SK-N-SH (cell line): ENCODE data around the gene ZGPAT. TPM values are rescaled to one million over a fixed set of nuclear protein-coding genes. Genes with fewer than 3 reads are reported as not detected.

ENCODE experiments used
- CTCF ChIA-PET: fragments of 300-600, 350-600 bp; formaldehyde crosslinking; extraction: SDS; loops from one replicate; lab custom pipeline; 2021; lab: Yijun Ruan, JAX
- POLR2A ChIA-PET: fragments of 350-600 bp; sonication (Branson Sonifier 250); formaldehyde crosslinking; extraction: SDS; loops from one replicate; lab custom pipeline; 2020; ENCODE audit warnings: antibody characterized with exemption, inconsistent platforms; lab: Yijun Ruan, JAX
- DNase-seq: peaks from one replicate; pipeline ENCODE4 v3.0.0; 2012
- H2AFZ ChIP-seq: fragments of 200-600 bp; sonication (generic); 2 replicates; pipeline ENCODE4 v1.8.1; 2016; ENCODE audit warnings: antibody characterized with exemption, mild to moderate bottlenecking, low read depth
- H3F3A ChIP-seq: fragments of 200-600 bp; sonication (generic); replicated peaks from 2 replicates; pipeline ENCODE3; 2016; ENCODE audit warnings: antibody characterized with exemption, mild to moderate bottlenecking; ENCODE audit not compliant: insufficient read depth
- H3K27ac ChIP-seq, 2 experiments: fragments of 200-500 bp in 1 of 2; fragments of 200-600 bp in 1 of 2; sonication (Bioruptor generic) in 1 of 2; sonication (generic), shearing (Covaris generic) in 1 of 2; 2 replicates each; pipeline versions ENCODE4 v1.5.1 to v1.6.1; 2014 to 2016; ENCODE audit warnings: low read depth in 2 of 2, inconsistent platforms in 1 of 2, low read length in 1 of 2, mild to moderate bottlenecking in 1 of 2, mixed read lengths in 1 of 2
- H3K27me3 ChIP-seq: fragments of 200-600 bp; sonication (generic), shearing (Covaris generic); 2 replicates; pipeline ENCODE4 v1.6.1; 2016; ENCODE audit warnings: mixed run types; ENCODE audit not compliant: insufficient read depth
- H3K36me3 ChIP-seq, 2 experiments: fragments of 200-500 bp in 1 of 2; fragments of 200-600 bp in 1 of 2; sonication (Bioruptor generic) in 1 of 2; sonication (generic) in 1 of 2; replicated peaks in 1 of 2; 2 replicates each; pipeline versions ENCODE3 to v1.5.1; 2014 to 2016; ENCODE audit warnings: low read length in 1 of 2, mild to moderate bottlenecking in 1 of 2; ENCODE audit not compliant: insufficient read depth in 2 of 2, control insufficient read depth in 1 of 2
- H3K4me1 ChIP-seq, 2 experiments: fragments of 200-500 bp in 1 of 2; fragments of 200-600 bp in 1 of 2; sonication (Bioruptor generic) in 1 of 2; sonication (generic), shearing (Covaris generic) in 1 of 2; 2 replicates each; pipeline versions ENCODE4 v1.5.1 to v1.6.1; 2014 to 2016; ENCODE audit warnings: low read depth in 1 of 2, low read length in 1 of 2, mixed run types in 1 of 2; ENCODE audit not compliant: insufficient read depth in 2 of 2, control insufficient read depth in 1 of 2
- H3K4me2 ChIP-seq: fragments of 200-600 bp; sonication (generic), shearing (Covaris generic); 2 replicates; pipeline ENCODE4 v1.6.1; 2017; ENCODE audit warnings: mixed run types
- H3K4me3 ChIP-seq, 2 experiments: fragments of 200-500 bp in 1 of 2; fragments of 200-600 bp in 1 of 2; sonication (Bioruptor generic) in 1 of 2; sonication (generic), shearing (Covaris generic) in 1 of 2; 2 replicates each; pipeline versions ENCODE4 v1.5.1 to v1.8.1; 2014 to 2016; ENCODE audit warnings: low read depth in 2 of 2, inconsistent platforms in 1 of 2, low read length in 1 of 2, mild to moderate bottlenecking in 1 of 2, mixed read lengths in 1 of 2, moderate library complexity in 1 of 2
- H3K79me2 ChIP-seq: fragments of 200-600 bp; sonication (generic); 2 replicates; pipeline ENCODE4 v1.8.1; 2017; ENCODE audit warnings: mild to moderate bottlenecking; ENCODE audit not compliant: insufficient read depth
- H3K9ac ChIP-seq: fragments of 200-600 bp; sonication (generic); 2 replicates; pipeline ENCODE4 v1.6.1; 2017; ENCODE audit warnings: mixed run types
- H3K9me2 ChIP-seq: fragments of 200-600 bp; sonication (generic); 2 replicates; pipeline ENCODE4 v1.6.1; 2017; ENCODE audit warnings: mixed run types
- H3K9me3 ChIP-seq: fragments of 200-600 bp; sonication (generic); 2 replicates; pipeline ENCODE4 v1.6.1; 2017; ENCODE audit warnings: mixed run types, mild to moderate bottlenecking, moderate library complexity
- H4K20me1 ChIP-seq: fragments of 200-600 bp; sonication (generic); 2 replicates; pipeline ENCODE4 v1.6.1; 2017; ENCODE audit warnings: mild to moderate bottlenecking, mixed run types; ENCODE audit not compliant: insufficient read depth
- CHD2 ChIP-seq: fragments of 150-350 bp; IDR thresholded peaks from 2 replicates; pipeline ENCODE4 v1.6.1; 2018; ENCODE audit warnings: low read length; ENCODE audit not compliant: partially characterized antibody
- CTCF ChIP-seq: fragments of 200-600 bp; sonication (generic); IDR thresholded peaks from 2 replicates; pipeline ENCODE4 v1.6.1; 2017; ENCODE audit warnings: antibody characterized with exemption, mild to moderate bottlenecking, moderate library complexity
- ELF1 ChIP-seq: IDR thresholded peaks from 2 replicates; pipeline ENCODE4 v1.4.0; 2012
- EZH2phosphoT487 ChIP-seq: fragments of 200-600 bp; sonication (generic); IDR thresholded peaks from 2 replicates; pipeline ENCODE4 v1.6.1; 2017; ENCODE audit warnings: low read depth, mixed run types, mild to moderate bottlenecking, antibody characterized with exemption, moderate library complexity, borderline replicate concordance
- FOSL2 ChIP-seq: IDR thresholded peaks from 2 replicates; pipeline ENCODE4 v1.4.0; 2012; ENCODE audit warnings: low read depth, mild to moderate bottlenecking, moderate library complexity, borderline replicate concordance
- FOXJ3 ChIP-seq: sonication (generic); formaldehyde crosslinking; IDR thresholded peaks from 2 replicates; pipeline ENCODE4 v1.5.1; 2020; ENCODE audit warnings: mild to moderate bottlenecking, missing genetic modification reagents
- FOXM1 ChIP-seq: IDR thresholded peaks from 2 replicates; pipeline ENCODE4 v1.4.0; 2012; ENCODE audit warnings: low read depth, mild to moderate bottlenecking
- GATA2 ChIP-seq: sonication (generic); formaldehyde crosslinking; IDR thresholded peaks from 2 replicates; pipeline ENCODE4 v1.5.0; 2020; ENCODE audit warnings: mild to moderate bottlenecking, missing genetic modification reagents
- JUND ChIP-seq: IDR thresholded peaks from 2 replicates; pipeline ENCODE4 v1.4.0; 2012
- MXI1 ChIP-seq: IDR thresholded peaks from 2 replicates; pipeline ENCODE4 v1.6.1; 2012; ENCODE audit warnings: mild to moderate bottlenecking, low read depth, low read length, improper control_type of control experiment
- NRF1 ChIP-seq: IDR thresholded peaks from 2 replicates; pipeline ENCODE4 v1.6.1; 2012; ENCODE audit warnings: low read depth, mild to moderate bottlenecking, low read length
- POLR2AphosphoS5 ChIP-seq: IDR thresholded peaks from 2 replicates; pipeline ENCODE4 v1.6.1; 2012; ENCODE audit warnings: low read depth, low read length
- RFX5 ChIP-seq: IDR thresholded peaks from 2 replicates; pipeline ENCODE4 v1.6.1; 2012; ENCODE audit warnings: mild to moderate bottlenecking, improper control_type of control experiment, low read length
- RXRA ChIP-seq: IDR thresholded peaks from 2 replicates; pipeline ENCODE4 v1.4.0; 2012; ENCODE audit warnings: low read depth, mild to moderate bottlenecking, borderline replicate concordance
- TAF1 ChIP-seq: IDR thresholded peaks from 2 replicates; pipeline ENCODE4 v1.6.1; 2012; ENCODE audit warnings: low read depth, mild to moderate bottlenecking, low read length, moderate library complexity, borderline replicate concordance
- WGBS: methylation state at CpG from one replicate; pipeline ENCODE4 v1.1.6; 2017; ENCODE audit warnings: low lambda C conversion rate; 5-methylcytosine and 5-hydroxymethylcytosine counted together
- polyA plus RNA-seq, 3 experiments: library from polyadenylated mRNA; depleted of rRNA; stranded (reverse); fragments of >200 nt; gene quantifications; 2 replicates each; pipeline ENCODE4 v1.2.3, GENCODE V29; 2012
- TF ChIP-seq, protein P1 (sequence below): fragments of 150-350 bp; IDR thresholded peaks from 2 replicates; pipeline ENCODE4 v1.6.1; 2016; ENCODE audit warnings: mild to moderate bottlenecking, low read depth, low read length
- TF ChIP-seq, protein P2 (sequence below): IDR thresholded peaks from 2 replicates; pipeline ENCODE4 v1.4.0; 2012; ENCODE audit warnings: low read depth, borderline replicate concordance
- TF ChIP-seq, protein P3 (sequence below): fragments of 150-350 bp; IDR thresholded peaks from 2 replicates; pipeline ENCODE4 v1.6.1; 2017; ENCODE audit warnings: antibody characterized with exemption, low read length, low read depth, borderline replicate concordance

Gene ZGPAT
- polyA plus RNA-seq, 1 of the 3 experiments (the other 2 are of a cell fraction), result 33.7 TPM

DNA sequence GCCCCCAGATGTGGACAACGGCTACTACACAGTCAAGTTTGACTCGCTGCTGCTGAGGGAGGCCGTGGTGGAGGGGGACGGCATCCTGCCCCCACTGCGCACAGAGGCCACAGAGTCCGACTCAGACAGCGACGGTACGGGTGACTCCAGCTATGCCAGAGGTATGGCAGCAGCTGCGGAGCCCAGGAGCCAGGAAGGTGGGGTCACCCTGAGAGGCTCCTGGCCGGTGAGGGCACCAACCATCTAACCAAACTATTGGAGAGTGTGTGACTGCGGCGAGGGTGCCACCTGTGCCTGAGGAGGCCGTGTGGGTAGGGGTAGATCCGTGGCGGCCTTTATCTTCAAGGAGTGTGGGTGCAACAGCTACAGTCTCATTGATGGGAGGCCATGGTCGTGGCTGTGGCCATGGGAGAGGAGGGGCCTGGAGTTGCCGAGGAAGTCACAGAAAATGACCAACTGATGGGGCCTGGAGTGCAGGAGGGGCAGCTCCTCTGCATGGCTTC lies 25.8 kb downstream of the ZGPAT start:
- ChIA-PET POLR2A (no interaction called here), CTCF (no interaction called here)
- WGBS, result 93% methylated on average over 13 of the region's 18 CpGs
- H3K9me3 ChIP-seq, result no peaks in the 10 kb centered on the region
- no peak overlapping the region for H2AFZ ChIP-seq
- H3K79me2 ChIP-seq, result peaks cover 31% of the 10 kb centered on the region
- no peak overlapping the region for H3K4me2 ChIP-seq
- H3K9ac ChIP-seq, result no peak overlapping the region
- H3F3A ChIP-seq, result peaks cover 16% of the 10 kb centered on the region
- no peak overlapping the region for H3K4me3 ChIP-seq
- H3K27me3 ChIP-seq, result no peaks in the 10 kb centered on the region
- H4K20me1 ChIP-seq, result peaks cover 8% of the 10 kb centered on the region; the same call in 1 of the 2 replicates
- H3K27ac ChIP-seq, result no peak overlapping the region
- no peaks in the 10 kb centered on the region for H3K9me2 ChIP-seq
- DNase-seq, result no peak
- TF ChIP-seq JUND (no peak), POLR2AphosphoS5 (no peak), TAF1 (no peak), RFX5 (no peak), MXI1 (no peak), CTCF (no peak), NRF1 (no peak), GATA2 (CRISPR knock-in tag) (no peak), ELF1 (no peak), FOSL2 (no peak), EZH2phosphoT487 (no peak), FOXJ3 (CRISPR knock-in tag) (no peak), CHD2 (no peak), RXRA (no peak), FOXM1 (no peak)
- TF ChIP-seq, protein P1, sequence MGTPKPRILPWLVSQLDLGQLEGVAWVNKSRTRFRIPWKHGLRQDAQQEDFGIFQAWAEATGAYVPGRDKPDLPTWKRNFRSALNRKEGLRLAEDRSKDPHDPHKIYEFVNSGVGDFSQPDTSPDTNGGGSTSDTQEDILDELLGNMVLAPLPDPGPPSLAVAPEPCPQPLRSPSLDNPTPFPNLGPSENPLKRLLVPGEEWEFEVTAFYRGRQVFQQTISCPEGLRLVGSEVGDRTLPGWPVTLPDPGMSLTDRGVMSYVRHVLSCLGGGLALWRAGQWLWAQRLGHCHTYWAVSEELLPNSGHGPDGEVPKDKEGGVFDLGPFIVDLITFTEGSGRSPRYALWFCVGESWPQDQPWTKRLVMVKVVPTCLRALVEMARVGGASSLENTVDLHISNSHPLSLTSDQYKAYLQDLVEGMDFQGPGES, result no peak
- TF ChIP-seq, protein P2, sequence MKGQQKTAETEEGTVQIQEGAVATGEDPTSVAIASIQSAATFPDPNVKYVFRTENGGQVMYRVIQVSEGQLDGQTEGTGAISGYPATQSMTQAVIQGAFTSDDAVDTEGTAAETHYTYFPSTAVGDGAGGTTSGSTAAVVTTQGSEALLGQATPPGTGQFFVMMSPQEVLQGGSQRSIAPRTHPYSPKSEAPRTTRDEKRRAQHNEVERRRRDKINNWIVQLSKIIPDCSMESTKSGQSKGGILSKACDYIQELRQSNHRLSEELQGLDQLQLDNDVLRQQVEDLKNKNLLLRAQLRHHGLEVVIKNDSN, result no peak
- TF ChIP-seq, protein P3, sequence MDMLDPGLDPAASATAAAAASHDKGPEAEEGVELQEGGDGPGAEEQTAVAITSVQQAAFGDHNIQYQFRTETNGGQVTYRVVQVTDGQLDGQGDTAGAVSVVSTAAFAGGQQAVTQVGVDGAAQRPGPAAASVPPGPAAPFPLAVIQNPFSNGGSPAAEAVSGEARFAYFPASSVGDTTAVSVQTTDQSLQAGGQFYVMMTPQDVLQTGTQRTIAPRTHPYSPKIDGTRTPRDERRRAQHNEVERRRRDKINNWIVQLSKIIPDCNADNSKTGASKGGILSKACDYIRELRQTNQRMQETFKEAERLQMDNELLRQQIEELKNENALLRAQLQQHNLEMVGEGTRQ, result no peak
- H3K4me1 ChIP-seq, result no peaks in the 10 kb centered on the region; a peak in 1 of 4 replicates
- H3K36me3 ChIP-seq, result peaks cover 15 to 18% of the 10 kb centered on the region in 2 experiments
